Heart right ventricle (tissue), 16 donors: Measurements from ENCODE around the gene CNOT2. TPM values are rescaled to one million over a fixed set of nuclear protein-coding genes. Genes with fewer than 3 reads are reported as not detected.
A peak's percentile ranks its signal among the peaks of the same experiment; 100 is the strongest.

Source experiments
- ATAC-seq, 8 donors: fragments of 200-7000 bp; cut with Tn5 transposase; one replicate each; pipeline ENCODE4 v1.9.1; 2020; ENCODE audit warnings: mild to moderate bottlenecking in 8 of 8, moderate library complexity in 8 of 8, moderate number of reproducible peaks in 1 of 8
- DNase-seq, 2 donors: peaks; one replicate each; pipeline ENCODE4 v3.0.0-alpha.2; 2020
- H3K27ac ChIP-seq, 10 donors: fragments of 200-600 bp; sonication (generic) in 2 of 10; one replicate each; pipeline versions ENCODE4 v1.5.0 to v1.8.0; 2020 to 2022; ENCODE audit warnings: mild to moderate bottlenecking in 3 of 10
- H3K27me3 ChIP-seq, 7 donors: fragments of 200-600 bp; one replicate each; pipeline ENCODE4 v1.8.0; 2021 to 2022; ENCODE audit warnings: mild to moderate bottlenecking in 2 of 7
- H3K36me3 ChIP-seq, 9 donors: fragments of 200-600 bp; sonication (generic) in 1 of 9; one replicate each; pipeline versions ENCODE4 v1.5.0 to v1.8.0; 2020 to 2022; ENCODE audit warnings: mild to moderate bottlenecking in 2 of 9
- H3K4me1 ChIP-seq, 9 donors: fragments of 200-600 bp; sonication (generic) in 1 of 9; one replicate each; pipeline versions ENCODE4 v1.5.0 to v1.8.0; 2020 to 2022; ENCODE audit warnings: mild to moderate bottlenecking in 4 of 9
- H3K4me3 ChIP-seq, 10 donors: fragments of 200-600 bp; sonication (generic) in 2 of 10; one replicate each; pipeline versions ENCODE4 v1.5.0 to v1.8.0; 2020 to 2022; ENCODE audit warnings: mild to moderate bottlenecking in 7 of 10, moderate library complexity in 2 of 10
- H3K9me3 ChIP-seq, 11 donors: fragments of 200-600 bp in 10 of 11; sonication (generic) in 2 of 11; one replicate each; pipeline versions ENCODE4 v1.5.0 to v1.8.0; 2013 to 2022; ENCODE audit warnings: mild to moderate bottlenecking in 2 of 11, control low read depth in 1 of 11, moderate library complexity in 1 of 11
- CTCF ChIP-seq, 9 donors: fragments of 200-600 bp; sonication (generic) in 2 of 9; IDR thresholded peaks; one replicate each; pipeline versions ENCODE4 v1.5.0 to v1.8.0; 2021 to 2022; ENCODE audit warnings: antibody characterized with exemption in 9 of 9, mild to moderate bottlenecking in 5 of 9, moderate library complexity in 1 of 9
- WGBS, 2 donors: extraction: QIAGEN DNeasy Blood & Tissue Kit; methylation state at CpG; one replicate each; pipeline ENCODE4 v1.1.7; 2013; ENCODE audit warnings: inconsistent platforms in 1 of 2; 5-methylcytosine and 5-hydroxymethylcytosine counted together
- intact Hi-C, 10 donors: fragments of 100-400 bp; cut with DNase I; formaldehyde crosslinking; loops; one replicate each; pipeline versions ENCODE4 v1.11.1 to v1.14.2; 2022
- polyA plus RNA-seq, 2 donors: library from polyadenylated mRNA; stranded (reverse); fragments of 200-250 nt; gene quantifications; one replicate each; pipeline ENCODE4 v1.2.3, GENCODE V29; 2013
- total RNA-seq, 10 donors: library from RNA; stranded (reverse); fragmentation: NEBNext Ultra II Directional in 3 of 10; extraction: Animal tissue kit (Norgen Biotek cat#: 25700) in 3 of 10; gene quantifications; one replicate each; pipeline versions ENCODE4 v1.2.1 to v1.2.4, GENCODE V29; 2021 to 2023
- donor health status: Arrhythmogenic right ventricular cardiomyopathy.
- donor health status: ischemic (EF 13 %, LVEDD 7.1; RV severe dilation, severe dysfunction).
- donor health status: healthy with polysubstance abuse.
- donor health status: DM: no; HTN: yes; CAD: no.
- donor health status: DM: no; HTN: no; CAD: no.
- donor health status: ischemic (EF 25% LVEDD 6.9; RV normal size, moderate dysfunction).
- donor health status: ischemic (EF 25% LVEDD 5.7; RV mildly dilated, moderate dysfunction).
- donor health status: healthy.
- donor health status: DM: yes; HTN: yes; CAD: no.
- donor health status: Ischemic cardiomyopathy.
- donor health status: ischemic (EF 35%, LVEDD 5.7; RV mildly dilated, moderate dysfunction).
- donor health status: nonischemic (EF 11% LVEDD 7.7; RV severe dilation, severe dysfunction).
- donor health status: DM: yes; HTN: yes; CAD: no.
- donor health status: PGD.
- donor health status: ischemic (EF 29% LVEDD 5.4; RV normal size, mild dysfunction).
- donor health status: nonischemic (EF 23%, LVEDD 6.1; RV moderate dilation, normal function).

Gene CNOT2
- total and polyA plus RNA-seq, 12 donors: 17.6 to 43.0 (median 35.0) TPM

- Histone ChIP-seq H3K4me1 (no peaks in the 10 kb centered on the region), H3K27ac (no peak overlapping the region), H3K9me3 (no peaks in the 10 kb centered on the region), H3K27me3 (no peaks in the 10 kb centered on the region), H3K4me3 (no peak overlapping the region), H3K36me3 (peaks cover 0 to 90% (median 52%) of the 10 kb centered on the region in 9 donors)
- no peak for DNase-seq
- WGBS, 2 donors: 80 to 92% methylated on average over 2 of the region's 2 CpGs
- intact Hi-C loops: no loop called here
- ATAC-seq: no peak
- TF ChIP-seq CTCF (IDR thresholded peaks at IDR 0.05): no peak
These were observed 95.3 kb downstream of the CNOT2 start for GRCh38 chr12:70338531-70338930.

- DNase-seq (no peak), ATAC-seq (no peak)
- TF ChIP-seq CTCF (IDR thresholded peaks at IDR 0.05): no peak
- intact Hi-C loops: loop anchor here in 1 of 10 donors (10.0 kb wide), 1 partner anchor 106 kb away; the partner anchor contains the start of gene CNOT2
- H3K9me3 ChIP-seq: no peaks in the 10 kb centered on the region
- H3K4me1 ChIP-seq: peaks cover 0 to 16% (median 0%) of the 10 kb centered on the region in 9 donors
- WGBS, 2 donors: 96 to 99% methylated on average over 2 of the region's 2 CpGs
- no peak overlapping the region for H3K27ac ChIP-seq
- H3K4me3 ChIP-seq: no peak overlapping the region
- no peaks in the 10 kb centered on the region for H3K27me3 ChIP-seq
- H3K36me3 ChIP-seq: peaks cover 0 to 83% (median 16%) of the 10 kb centered on the region in 9 donors
These were observed 107.8 kb downstream of the CNOT2 start for GRCh38 chr12:70351076-70351475.

- intact Hi-C loops: loop anchor here in 1 of 10 donors (10.0 kb wide), 1 partner anchor 109 kb away; the partner anchor contains the start of gene CNOT2
- DNase-seq (no peak), ATAC-seq (no peak)
- Histone ChIP-seq H3K27me3 (no peaks in the 10 kb centered on the region), H3K36me3 (peaks cover 0 to 53% (median 9%) of the 10 kb centered on the region in 9 donors), H3K27ac (peak overlapping the region in 1 of 10 donors; percentile 66), H3K9me3 (no peaks in the 10 kb centered on the region), H3K4me1 (peaks cover 0 to 16% (median 0%) of the 10 kb centered on the region in 9 donors), H3K4me3 (no peak overlapping the region)
- no peak for TF ChIP-seq CTCF (IDR thresholded peaks at IDR 0.05)
- 92 to 93% methylated on average over 6 of the region's 6 CpGs for WGBS, 2 donors
These were observed 110.8 kb downstream of the CNOT2 start for GRCh38 chr12:70353780-70354660.

- H3K36me3 ChIP-seq: peaks cover 0 to 49% (median 9%) of the 10 kb centered on the region in 9 donors
- no peak for TF ChIP-seq CTCF (IDR thresholded peaks at IDR 0.05)
- no peak for DNase-seq
- H3K27ac ChIP-seq: peak overlapping the region in 2 of 10 donors; percentile 6 to 66
- WGBS, 2 donors: 80% methylated on average over 3 of the region's 3 CpGs
- no peaks in the 10 kb centered on the region for H3K9me3 ChIP-seq
- H3K4me3 ChIP-seq: no peak overlapping the region
- no peak for ATAC-seq
- H3K27me3 ChIP-seq: no peaks in the 10 kb centered on the region
- intact Hi-C loops: loop anchor here in 1 of 10 donors (10.0 kb wide), 1 partner anchor 110 kb away; the partner anchor contains the start of gene CNOT2
- H3K4me1 ChIP-seq: peaks cover 0 to 16% (median 0%) of the 10 kb centered on the region in 9 donors
These were observed 111.6 kb downstream of the CNOT2 start for GRCh38 chr12:70354787-70355186.
